ENCODE measurements around the gene PSMG4.

GRCh38 chr6:3283641-3284435, 25.1 kb downstream of the PSMG4 start:
- TF ChIP-seq CTCF (IDR thresholded peaks at IDR 0.05): no peak
- no peak for TF ChIP-seq POLR2A (IDR thresholded peaks at IDR 0.05)
- no peak for TF ChIP-seq POLR2AphosphoS5 (IDR thresholded peaks at IDR 0.05; ENCODE audit: insufficient read depth in 1 of 2, low read depth in 1 of 2)
